CD4-positive, alpha-beta T cell treated with Interleukin-4 for 1 hour (primary cell): ENCODE measurements around the gene ALDH1L1.
A peak's percentile ranks its signal among the peaks of the same experiment; 100 is the strongest.
"Not testable (repeated sequence)": the region's sequence is repeated elsewhere in the genome, so short reads cannot be mapped to it uniquely, and the experiment has no call there.

Source experiments
- DNase-seq, 2 donors: peaks; one replicate each; pipeline ENCODE4 v3.0.0-alpha.2; 2020 to 2022

The ALDH1L1 gene

GRCh38 chr3:126104742-126105605 lies 75.4 kb downstream of the ALDH1L1 start:
- DNase-seq: no peak

- DNase-seq: no peak
Observed at GRCh38 chr3:126104028-126104635, 76.3 kb downstream of the ALDH1L1 start.

GRCh38 chr3:126103121-126104027 lies 77.0 kb downstream of the ALDH1L1 start:
- no peak for DNase-seq

- DNase-seq: no peak
Observed at GRCh38 chr3:126102530-126102951, 77.8 kb downstream of the ALDH1L1 start.

- DNase-seq: no peak
Observed at GRCh38 chr3:126102011-126102410, 78.4 kb downstream of the ALDH1L1 start.

GRCh38 chr3:126101521-126101982 lies 78.8 kb downstream of the ALDH1L1 start:
- no peak for DNase-seq

GRCh38 chr3:126100634-126101301 lies 79.6 kb downstream of the ALDH1L1 start:
- DNase-seq: no peak

GRCh38 chr3:126100269-126100633 lies 80.1 kb downstream of the ALDH1L1 start:
- no peak for DNase-seq

GRCh38 chr3:126098391-126098858 lies 82.0 kb downstream of the ALDH1L1 start:
- DNase-seq: no peak

- DNase-seq: no peak
Observed at GRCh38 chr3:126097801-126098200, 82.6 kb downstream of the ALDH1L1 start.

- DNase-seq: not testable (repeated sequence)
Observed at GRCh38 chr3:126096274-126096673, 84.1 kb downstream of the ALDH1L1 start.

- DNase-seq: not testable (repeated sequence)
Observed at GRCh38 chr3:126092128-126092527, 88.3 kb downstream of the ALDH1L1 start.

GRCh38 chr3:126087552-126088175 lies 92.7 kb downstream of the ALDH1L1 start:
- DNase-seq: no peak

GRCh38 chr3:126085841-126086240 lies 94.5 kb downstream of the ALDH1L1 start:
- DNase-seq: peak in 1 of 2 donors; percentile 17

GRCh38 chr3:126085276-126085675 lies 95.1 kb downstream of the ALDH1L1 start:
- DNase-seq: no peak

GRCh38 chr3:126084768-126085180 lies 95.6 kb downstream of the ALDH1L1 start:
- DNase-seq: no peak

- peak; percentile 76 to 85 for DNase-seq
Observed at GRCh38 chr3:126083913-126084767, 96.2 kb downstream of the ALDH1L1 start, which contains the start of gene SLC41A3. TSS of gene SLC41A3 (minus strand) at chr3:126084124. CDS start at chr3:126068219, 15,905 bp downstream.

GRCh38 chr3:126083511-126083912 lies 96.9 kb downstream of the ALDH1L1 start:
- peak in 1 of 2 donors; percentile 25 for DNase-seq

- DNase-seq: no peak
Observed at GRCh38 chr3:126083138-126083445, 97.3 kb downstream of the ALDH1L1 start.

- no peak for DNase-seq
Observed at GRCh38 chr3:126082362-126083137, 97.8 kb downstream of the ALDH1L1 start.
